GM18868 (cell line): ENCODE data around the gene NUDT3.

Source experiments
- ATAC-seq: cut with Tn5 transposase; IDR thresholded peaks from one replicate; pipeline ENCODE4 v1.9.1; 2021; ENCODE audit warnings: mild to moderate bottlenecking, moderate library complexity; ENCODE audit not compliant: unreplicated experiment

Gene NUDT3

GRCh38 chr6:34241351-34242215, 150.9 kb downstream of the NUDT3 start:
- no peak for ATAC-seq

GRCh38 chr6:34240329-34241248, 151.9 kb downstream of the NUDT3 start:
- ATAC-seq: no peak

- ATAC-seq: no peak
Observed at GRCh38 chr6:34239893-34240292, 152.6 kb downstream of the NUDT3 start.

GRCh38 chr6:34239500-34239825, 153.0 kb downstream of the NUDT3 start:
- no peak for ATAC-seq

DNA sequence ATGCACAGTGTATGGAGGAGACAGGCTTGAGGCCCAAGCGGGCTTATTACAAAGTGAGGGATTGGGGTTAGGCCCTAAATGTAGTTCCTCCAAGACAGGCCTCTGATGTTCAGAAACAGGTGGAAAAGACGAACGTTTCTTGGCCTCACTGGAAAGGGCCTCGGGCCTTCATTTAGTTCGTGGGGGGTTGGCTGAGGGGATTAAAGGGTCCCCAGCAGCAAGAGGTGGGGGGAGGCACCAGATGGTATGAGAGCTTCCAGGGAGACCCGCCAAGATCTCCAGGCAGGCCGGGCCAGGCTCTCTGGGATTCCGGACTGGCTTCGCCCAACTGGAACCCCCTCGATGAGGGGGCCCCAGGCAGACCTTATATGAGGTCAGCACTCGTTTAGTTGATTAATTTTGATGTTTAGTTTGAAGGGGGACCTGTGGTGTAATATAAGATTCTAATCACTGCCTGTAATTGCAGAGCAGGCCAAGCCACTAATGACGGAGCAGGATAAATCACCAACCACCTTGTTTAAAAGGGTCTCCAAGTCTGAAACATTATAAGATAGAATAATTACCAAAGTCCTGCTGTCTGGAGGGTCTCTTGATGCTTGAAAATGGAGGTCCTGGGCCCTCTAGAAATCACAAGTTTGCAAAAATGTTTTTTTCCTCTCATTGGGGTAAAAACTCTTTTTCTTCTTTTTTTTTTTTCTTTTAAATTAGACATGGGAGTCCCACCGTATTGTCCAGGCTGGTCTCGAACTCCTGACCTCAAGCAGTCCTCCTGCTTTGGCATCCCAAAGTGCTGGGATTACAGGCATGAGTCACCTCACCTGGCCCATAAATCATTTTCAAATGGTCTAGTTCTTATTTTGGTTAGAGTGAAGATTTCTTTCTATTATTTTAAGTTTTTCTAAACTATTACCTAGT, 153.6 kb downstream of the NUDT3 start:
- ATAC-seq: no peak

- ATAC-seq: no peak
Observed at GRCh38 chr6:34237722-34238584, 154.5 kb downstream of the NUDT3 start.

DNA sequence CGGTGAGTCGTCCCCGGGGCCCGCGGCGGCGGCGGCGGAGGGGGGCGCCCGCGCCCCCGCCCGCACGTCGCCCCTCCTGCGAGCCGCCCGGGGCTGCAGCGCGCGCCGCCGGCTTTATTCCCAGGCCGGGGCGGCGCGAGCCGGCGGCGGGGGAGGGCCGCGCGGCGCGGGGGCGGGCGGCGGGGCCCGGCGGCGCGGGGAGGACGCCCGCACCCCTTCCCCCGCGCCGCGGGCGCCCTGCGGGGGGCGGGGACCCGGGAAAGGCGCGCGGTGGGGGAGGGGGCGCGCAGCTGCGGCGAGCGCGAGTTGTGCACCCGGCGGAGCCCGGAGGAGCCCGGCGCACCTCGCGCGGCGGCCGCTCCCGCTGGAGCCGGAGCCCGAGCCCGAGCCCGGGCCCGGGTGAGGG, 155.2 kb downstream of the NUDT3 start:
- ATAC-seq: peak; percentile 5

GRCh38 chr6:34236443-34237315, 155.8 kb downstream of the NUDT3 start, which contains the start of gene HMGA1:
TSS of gene HMGA1 (plus strand) at chr6:34236873. CDS start at chr6:34240781, 3,908 bp downstream.
- peak; percentile 68 for ATAC-seq

- ATAC-seq: no peak
Observed at GRCh38 chr6:34236131-34236442, 156.4 kb downstream of the NUDT3 start.

DNA sequence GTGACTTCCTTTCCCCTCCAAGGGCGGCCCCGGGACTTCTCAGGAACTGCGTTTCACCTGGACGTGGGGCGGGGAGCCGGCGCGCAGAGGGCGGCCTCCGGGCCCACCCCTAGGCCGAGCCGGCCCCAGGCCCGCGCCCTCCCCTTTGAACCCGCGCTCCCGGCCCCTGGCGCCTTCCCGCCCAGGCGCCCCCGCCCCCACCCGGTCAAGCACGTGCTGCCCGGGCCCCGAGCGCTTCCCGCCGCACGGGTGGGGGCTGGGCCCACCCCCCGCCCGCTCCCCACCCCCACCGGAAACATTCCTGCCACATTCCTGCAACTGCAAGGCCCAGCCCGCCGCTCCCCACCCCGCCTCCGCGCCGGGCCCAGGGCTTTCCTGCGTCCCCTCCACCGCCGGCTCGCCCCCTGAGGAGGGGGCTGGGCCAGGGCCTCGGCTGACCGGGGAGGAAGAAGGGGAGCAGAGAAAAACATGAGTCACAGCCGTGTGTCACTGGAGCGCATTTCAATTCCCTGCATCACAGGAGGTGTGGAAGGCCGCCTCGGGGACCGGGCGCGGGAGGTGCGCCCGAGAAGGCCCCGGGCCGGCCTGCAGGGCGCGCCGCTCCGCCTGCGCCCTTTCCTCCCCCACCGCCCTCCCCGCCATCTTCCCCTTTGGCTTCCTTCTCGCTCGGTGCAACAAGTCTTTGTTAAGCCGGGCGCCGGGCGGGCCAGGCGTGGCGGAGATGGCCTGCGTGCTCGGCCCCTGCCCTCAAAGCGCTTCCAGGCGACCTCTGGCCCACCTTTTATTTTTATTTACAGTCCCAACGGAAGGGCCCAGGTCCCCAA, 156.9 kb downstream of the NUDT3 start:
- no peak for ATAC-seq

DNA sequence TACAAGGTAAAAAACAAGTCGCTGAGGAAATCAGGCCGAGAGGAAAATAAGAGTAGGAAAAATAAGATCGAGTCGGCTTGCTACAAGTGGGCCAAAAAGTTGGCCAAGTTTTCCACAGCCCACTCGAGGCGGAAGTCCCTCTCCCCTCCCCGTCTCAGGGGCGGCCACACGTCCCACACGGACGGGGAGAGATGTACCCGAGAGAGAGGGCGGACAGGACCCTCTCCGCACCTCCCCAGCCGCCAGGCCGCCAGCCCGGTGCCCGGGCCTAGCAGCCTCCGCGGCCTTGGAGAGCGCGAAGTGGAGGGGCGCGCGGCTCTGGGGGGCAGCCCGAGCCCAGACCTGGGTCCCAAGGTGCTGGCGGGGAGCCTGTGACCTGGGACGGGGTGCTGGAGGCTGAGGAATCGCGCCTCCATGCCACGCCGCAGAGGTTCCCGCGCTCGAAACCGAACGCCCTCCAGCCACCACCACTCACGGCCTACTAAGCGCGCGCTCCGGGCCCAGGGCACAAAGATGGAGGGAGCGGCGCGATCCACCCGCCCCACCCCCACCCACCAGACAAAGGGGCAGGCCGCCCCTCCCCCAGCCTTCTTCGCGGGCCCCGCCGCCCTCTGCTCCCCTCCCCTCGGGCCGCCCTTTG, 157.7 kb downstream of the NUDT3 start:
- no peak for ATAC-seq

GRCh38 chr6:34233867-34234266, 158.6 kb downstream of the NUDT3 start:
- no peak for ATAC-seq

DNA sequence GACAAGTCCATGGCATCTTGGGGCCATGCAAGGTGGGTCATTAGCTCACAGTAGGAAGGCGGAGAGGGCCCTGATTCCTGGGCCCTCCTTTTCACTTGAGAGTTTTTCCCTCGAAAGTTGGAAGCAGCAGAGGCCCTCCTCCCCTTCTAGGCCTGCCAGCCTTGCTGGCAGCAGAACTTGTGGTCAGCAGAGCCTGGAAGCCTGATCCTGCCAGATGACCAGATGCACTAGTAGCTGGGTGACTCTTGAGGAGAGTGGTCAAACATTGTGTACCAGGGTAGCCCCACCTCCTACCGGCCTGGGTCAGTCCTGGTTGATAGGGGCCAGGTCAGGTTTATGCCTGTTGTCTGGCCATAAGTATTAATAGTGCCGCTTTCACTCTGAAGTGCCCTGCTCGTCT, 159.6 kb downstream of the NUDT3 start:
- ATAC-seq: no peak

GRCh38 chr6:34231566-34232336, 160.7 kb downstream of the NUDT3 start:
- ATAC-seq: no peak

- ATAC-seq: no peak
Observed at GRCh38 chr6:34230653-34231371, 161.7 kb downstream of the NUDT3 start.

DNA sequence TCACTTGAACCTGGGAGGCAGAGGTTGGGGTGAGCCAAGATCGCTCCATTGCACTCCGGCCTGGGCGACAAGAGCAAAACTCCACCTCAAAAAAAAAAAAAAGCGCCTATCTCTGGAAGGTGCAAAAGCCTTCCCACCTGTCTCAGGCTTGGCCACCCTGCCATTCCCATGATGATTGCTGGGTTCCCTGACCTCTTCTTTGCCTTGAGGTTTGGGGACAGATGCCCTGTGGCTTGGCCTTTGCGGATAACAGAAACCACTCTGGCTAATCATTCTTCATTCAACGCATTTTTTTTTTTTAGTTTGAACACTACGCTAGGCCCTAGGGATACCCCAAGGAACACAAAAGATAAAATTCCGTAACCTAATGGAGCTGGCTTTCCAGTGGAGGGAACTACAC, 162.6 kb downstream of the NUDT3 start:
- ATAC-seq: no peak
